ENCODE results near the gene KRTAP19-6.
"Not testable (repeated sequence)": the region's sequence is repeated elsewhere in the genome, so short reads cannot be mapped to it uniquely, and the experiment has no call there.

KRTAP19-6 gene

GRCh38 chr21:30555095-30555494 lies 13.4 kb upstream of the KRTAP19-6 start:
- H3K27ac ChIP-seq (ENCODE audit: low read depth, low read length): no peak overlapping the region
- H3K36me3 ChIP-seq (ENCODE audit: control insufficient read depth, insufficient read depth, low read length): no peaks in the 10 kb centered on the region
- H3K4me3 ChIP-seq (ENCODE audit: low read depth, low read length): no peak overlapping the region
- no peaks in the 10 kb centered on the region for H3K27me3 ChIP-seq (ENCODE audit: control insufficient read depth, insufficient read depth, low read length)
- H3K9ac ChIP-seq (ENCODE audit: low read depth, low read length): no peak overlapping the region
- no peaks in the 10 kb centered on the region for H3K9me3 ChIP-seq (ENCODE audit: control insufficient read depth, insufficient read depth, low read length)
- H3K4me1 ChIP-seq (ENCODE audit: control insufficient read depth, insufficient read depth, low read length): no peaks in the 10 kb centered on the region

- no peak overlapping the region for H3K27ac ChIP-seq (ENCODE audit: low read depth, low read length)
- no peaks in the 10 kb centered on the region for H3K4me1 ChIP-seq (ENCODE audit: control insufficient read depth, insufficient read depth, low read length)
- H3K36me3 ChIP-seq (ENCODE audit: control insufficient read depth, insufficient read depth, low read length): no peaks in the 10 kb centered on the region
- no peak overlapping the region for H3K9ac ChIP-seq (ENCODE audit: low read depth, low read length)
- H3K27me3 ChIP-seq (ENCODE audit: control insufficient read depth, insufficient read depth, low read length): no peaks in the 10 kb centered on the region
- no peaks in the 10 kb centered on the region for H3K9me3 ChIP-seq (ENCODE audit: control insufficient read depth, insufficient read depth, low read length)
- H3K4me3 ChIP-seq (ENCODE audit: low read depth, low read length): no peak overlapping the region
These were observed 11.1 kb upstream of the KRTAP19-6 start for GRCh38 chr21:30552782-30553181.

- no peaks in the 10 kb centered on the region; the same call in 1 of the 2 replicates for H3K9me3 ChIP-seq (ENCODE audit: control insufficient read depth, insufficient read depth, low read length)
These were observed 22.8 kb downstream of the KRTAP19-6 start for GRCh38 chr21:30518876-30519275.

DNA sequence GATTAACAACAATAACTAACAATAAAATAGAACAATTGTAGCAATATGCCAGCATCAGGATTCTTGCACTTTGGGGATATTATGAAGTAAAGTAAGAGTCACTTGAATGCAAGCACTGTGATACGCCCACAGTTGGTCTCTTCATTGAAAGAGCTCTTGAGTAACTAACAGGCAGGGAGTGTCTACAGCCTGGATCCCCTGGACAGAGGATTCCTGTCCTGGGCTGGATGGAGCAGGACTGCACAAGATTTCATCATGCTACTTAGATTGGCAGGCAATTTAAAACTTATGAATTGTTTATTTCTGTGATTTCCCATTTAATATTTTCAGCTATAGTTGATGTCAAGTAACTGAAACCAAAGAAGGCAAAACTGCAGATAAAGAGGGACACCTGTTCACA lies 26.0 kb downstream of the KRTAP19-6 start:
- Histone ChIP-seq H3K9me3 (ENCODE audit: control insufficient read depth, insufficient read depth, low read length) (no peaks in the 10 kb centered on the region; the same call in 1 of the 2 replicates), H3K27ac (ENCODE audit: low read depth, low read length) (no peak overlapping the region), H3K27me3 (ENCODE audit: control insufficient read depth, insufficient read depth, low read length) (no peaks in the 10 kb centered on the region), H3K36me3 (ENCODE audit: control insufficient read depth, insufficient read depth, low read length) (no peaks in the 10 kb centered on the region), H3K4me1 (ENCODE audit: control insufficient read depth, insufficient read depth, low read length) (no peaks in the 10 kb centered on the region), H3K4me3 (ENCODE audit: low read depth, low read length) (no peak overlapping the region), H3K9ac (ENCODE audit: low read depth, low read length) (no peak overlapping the region)

More at GRCh38 chr21:30518876-30519275, 22.8 kb downstream of the KRTAP19-6 start:
- Histone ChIP-seq H3K9ac (ENCODE audit: low read depth, low read length) (no peak overlapping the region), H3K36me3 (ENCODE audit: control insufficient read depth, insufficient read depth, low read length) (no peaks in the 10 kb centered on the region), H3K27me3 (ENCODE audit: control insufficient read depth, insufficient read depth, low read length) (no peaks in the 10 kb centered on the region), H3K27ac (ENCODE audit: low read depth, low read length) (no peak overlapping the region), H3K4me3 (ENCODE audit: low read depth, low read length) (no peak overlapping the region), H3K4me1 (ENCODE audit: control insufficient read depth, insufficient read depth, low read length) (no peaks in the 10 kb centered on the region)

- H3K36me3 ChIP-seq (ENCODE audit: control insufficient read depth, insufficient read depth, low read length); H3K4me3 ChIP-seq (ENCODE audit: low read depth, low read length); H3K27ac ChIP-seq (ENCODE audit: low read depth, low read length); H3K4me1 ChIP-seq (ENCODE audit: control insufficient read depth, insufficient read depth, low read length); H3K9me3 ChIP-seq (ENCODE audit: control insufficient read depth, insufficient read depth, low read length); H3K9ac ChIP-seq (ENCODE audit: low read depth, low read length); H3K27me3 ChIP-seq (ENCODE audit: control insufficient read depth, insufficient read depth, low read length): not testable (repeated sequence)
These were observed 36.0 kb downstream of the KRTAP19-6 start for GRCh38 chr21:30505621-30506205.

DNA sequence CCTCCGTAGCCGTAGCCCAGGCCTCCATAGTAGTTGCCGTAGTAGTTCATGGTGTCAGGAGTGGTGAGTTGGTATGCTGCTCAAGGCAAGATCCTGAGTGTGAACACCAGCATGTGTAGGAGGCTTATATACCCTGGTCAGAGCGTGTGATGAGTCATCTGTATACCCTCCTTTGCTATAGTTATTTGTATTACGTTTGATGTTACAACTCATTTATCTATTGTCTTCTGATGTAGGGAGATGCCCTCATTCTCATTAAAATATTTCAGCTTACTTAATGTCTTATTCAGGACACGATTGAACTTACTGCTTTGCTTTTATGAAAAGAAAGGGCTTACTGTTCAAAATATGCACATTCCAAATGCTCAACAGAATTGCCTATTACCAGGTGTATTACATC lies 39.6 kb downstream of the KRTAP19-6 start, which contains the start of gene KRTAP19-5:
KRTAP19-5 (minus strand) TSS at position 101 of the 400 bp plus-strand sequence; CDS start at position 50, 51 bp downstream.
- no peak within 1 kb of the TSS for H3K27ac ChIP-seq (ENCODE audit: low read depth, low read length)
- no peaks in the 10 kb centered on the region for H3K9me3 ChIP-seq (ENCODE audit: control insufficient read depth, insufficient read depth, low read length)
- no peaks in the 10 kb centered on the region for H3K27me3 ChIP-seq (ENCODE audit: control insufficient read depth, insufficient read depth, low read length)
- H3K36me3 ChIP-seq (ENCODE audit: control insufficient read depth, insufficient read depth, low read length): no peaks in the 10 kb centered on the region
- H3K9ac ChIP-seq (ENCODE audit: low read depth, low read length): no peak within 1 kb of the TSS
- no peak within 1 kb of the TSS for H3K4me3 ChIP-seq (ENCODE audit: low read depth, low read length)
- H3K4me1 ChIP-seq (ENCODE audit: control insufficient read depth, insufficient read depth, low read length): peaks cover 4% of the 10 kb centered on the region; the same call in 1 of the 2 replicates

DNA sequence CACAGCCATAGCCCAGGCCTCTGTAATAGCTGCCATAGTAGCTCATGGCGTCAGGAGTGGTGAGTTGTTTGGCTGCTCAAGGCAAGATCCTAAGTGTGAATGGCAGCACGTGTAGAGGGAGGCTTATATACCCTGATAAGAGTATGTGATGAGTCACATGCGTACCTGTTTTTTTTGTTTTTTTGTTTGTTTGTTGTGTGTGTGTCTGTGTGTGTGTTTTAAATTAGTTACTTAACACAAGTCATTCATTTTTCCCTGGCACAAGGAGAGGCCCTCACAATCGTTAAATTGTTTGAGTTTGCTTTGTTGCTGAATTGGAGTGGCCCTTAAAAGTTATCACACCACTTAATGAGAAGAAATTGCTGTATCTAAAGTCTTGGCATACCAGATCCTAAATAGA lies 44.6 kb downstream of the KRTAP19-6 start, which contains the start of gene KRTAP19-4:
KRTAP19-4 (minus strand) TSS at position 101 of the 400 bp plus-strand sequence; CDS start at position 46, 55 bp downstream.
- Histone ChIP-seq H3K9ac (ENCODE audit: low read depth, low read length) (no peak within 1 kb of the TSS), H3K36me3 (ENCODE audit: control insufficient read depth, insufficient read depth, low read length) (no peaks in the 10 kb centered on the region), H3K4me3 (ENCODE audit: low read depth, low read length) (no peak within 1 kb of the TSS), H3K27ac (ENCODE audit: low read depth, low read length) (no peak within 1 kb of the TSS), H3K4me1 (ENCODE audit: control insufficient read depth, insufficient read depth, low read length) (peaks cover 4% of the 10 kb centered on the region; the same call in 1 of the 2 replicates), H3K9me3 (ENCODE audit: control insufficient read depth, insufficient read depth, low read length) (no peaks in the 10 kb centered on the region), H3K27me3 (ENCODE audit: control insufficient read depth, insufficient read depth, low read length) (no peaks in the 10 kb centered on the region)

- no peaks in the 10 kb centered on the region for H3K36me3 ChIP-seq (ENCODE audit: control insufficient read depth, insufficient read depth, low read length)
These were observed 49.7 kb downstream of the KRTAP19-6 start, which contains the start of gene KRTAP19-3 for GRCh38 chr21:30491963-30492428. KRTAP19-3 (minus strand) TSS chr21:30492013; CDS start chr21:30491957, 56 bp downstream.

More at GRCh38 chr21:30491963-30492428, 49.7 kb downstream of the KRTAP19-6 start, which contains the start of gene KRTAP19-3:
- Histone ChIP-seq H3K4me1 (ENCODE audit: control insufficient read depth, insufficient read depth, low read length) (no peaks in the 10 kb centered on the region), H3K9me3 (ENCODE audit: control insufficient read depth, insufficient read depth, low read length) (peaks cover 13% of the 10 kb centered on the region), H3K4me3 (ENCODE audit: low read depth, low read length) (no peak within 1 kb of the TSS), H3K27me3 (ENCODE audit: control insufficient read depth, insufficient read depth, low read length) (no peaks in the 10 kb centered on the region), H3K27ac (ENCODE audit: low read depth, low read length) (no peak within 1 kb of the TSS), H3K9ac (ENCODE audit: low read depth, low read length) (no peak within 1 kb of the TSS)

All from HUES48 (cell line).